ENCODE data around the gene NSRP1. TPM values are rescaled to one million over a fixed set of nuclear protein-coding genes. Genes with fewer than 3 reads are reported as not detected.

NSRP1 gene
- total RNA-seq, 1 donor, result 12.7 TPM

- H4K20me1 ChIP-seq (ENCODE audit: insufficient read depth, low read length), result no peaks in the 10 kb centered on the region
- TF ChIP-seq CTCF (IDR thresholded peaks at IDR 0.05; ENCODE audit: extremely low read depth, low read depth, low read length), result no peak
- no peak for DNase-seq (ENCODE audit: insufficient read length, low spot score, missing footprints)
- no peak overlapping the region for H2AFZ ChIP-seq (ENCODE audit: low read length)
- H3K79me2 ChIP-seq (ENCODE audit: insufficient read depth, low read length), result peaks cover 42% of the 10 kb centered on the region
- H3K9me3 ChIP-seq (ENCODE audit: low read depth, low read length), result no peaks in the 10 kb centered on the region
- H3K27me3 ChIP-seq (ENCODE audit: insufficient read depth, low read length), result no peaks in the 10 kb centered on the region
- no peak overlapping the region for H3K4me3 ChIP-seq (ENCODE audit: insufficient read depth, low read length)
- H3K27ac ChIP-seq (ENCODE audit: low read depth, low read length), result no peak overlapping the region
- H3K4me1 ChIP-seq (ENCODE audit: insufficient read depth, low read length), result no peaks in the 10 kb centered on the region
- no peak overlapping the region for H3K4me2 ChIP-seq (ENCODE audit: insufficient read depth, low read length)
- peaks cover 41% of the 10 kb centered on the region for H3K36me3 ChIP-seq (ENCODE audit: insufficient read depth, low read length)
Measured at GRCh38 chr17:30172560-30172959, 55.9 kb downstream of the NSRP1 start.

GRCh38 chr17:30173649-30174048, 57.0 kb downstream of the NSRP1 start:
- H3K27ac ChIP-seq (ENCODE audit: low read depth, low read length), result no peak overlapping the region
- no peak overlapping the region for H2AFZ ChIP-seq (ENCODE audit: low read length)
- no peak for DNase-seq (ENCODE audit: insufficient read length, low spot score, missing footprints)
- H3K36me3 ChIP-seq (ENCODE audit: insufficient read depth, low read length), result peaks cover 49% of the 10 kb centered on the region
- H3K4me1 ChIP-seq (ENCODE audit: insufficient read depth, low read length), result no peaks in the 10 kb centered on the region
- H3K79me2 ChIP-seq (ENCODE audit: insufficient read depth, low read length), result peaks cover 38% of the 10 kb centered on the region
- TF ChIP-seq CTCF (IDR thresholded peaks at IDR 0.05; ENCODE audit: extremely low read depth, low read depth, low read length), result no peak
- no peaks in the 10 kb centered on the region for H3K9me3 ChIP-seq (ENCODE audit: low read depth, low read length)
- no peaks in the 10 kb centered on the region for H3K27me3 ChIP-seq (ENCODE audit: insufficient read depth, low read length)
- no peaks in the 10 kb centered on the region for H4K20me1 ChIP-seq (ENCODE audit: insufficient read depth, low read length)
- H3K4me3 ChIP-seq (ENCODE audit: insufficient read depth, low read length), result no peak overlapping the region
- H3K4me2 ChIP-seq (ENCODE audit: insufficient read depth, low read length), result no peak overlapping the region

- Histone ChIP-seq H3K9me3 (ENCODE audit: low read depth, low read length) (no peaks in the 10 kb centered on the region), H3K4me1 (ENCODE audit: insufficient read depth, low read length) (no peaks in the 10 kb centered on the region), H2AFZ (ENCODE audit: low read length) (no peak overlapping the region), H3K27ac (ENCODE audit: low read depth, low read length) (no peak overlapping the region), H3K4me3 (ENCODE audit: insufficient read depth, low read length) (no peak overlapping the region), H3K36me3 (ENCODE audit: insufficient read depth, low read length) (peaks cover 55% of the 10 kb centered on the region), H3K79me2 (ENCODE audit: insufficient read depth, low read length) (peaks cover 30% of the 10 kb centered on the region), H3K4me2 (ENCODE audit: insufficient read depth, low read length) (no peak overlapping the region), H3K27me3 (ENCODE audit: insufficient read depth, low read length) (no peaks in the 10 kb centered on the region), H4K20me1 (ENCODE audit: insufficient read depth, low read length) (no peaks in the 10 kb centered on the region)
- DNase-seq (ENCODE audit: insufficient read length, low spot score, missing footprints), result no peak
- TF ChIP-seq CTCF (IDR thresholded peaks at IDR 0.05; ENCODE audit: extremely low read depth, low read depth, low read length), result no peak
Measured at GRCh38 chr17:30174556-30174955, 57.9 kb downstream of the NSRP1 start.

- Histone ChIP-seq H3K9me3 (ENCODE audit: low read depth, low read length) (no peaks in the 10 kb centered on the region), H3K27me3 (ENCODE audit: insufficient read depth, low read length) (no peaks in the 10 kb centered on the region), H3K36me3 (ENCODE audit: insufficient read depth, low read length) (peaks cover 73% of the 10 kb centered on the region), H2AFZ (ENCODE audit: low read length) (no peak overlapping the region), H3K79me2 (ENCODE audit: insufficient read depth, low read length) (peaks cover 15% of the 10 kb centered on the region), H3K4me2 (ENCODE audit: insufficient read depth, low read length) (no peak overlapping the region), H3K4me3 (ENCODE audit: insufficient read depth, low read length) (no peak overlapping the region), H4K20me1 (ENCODE audit: insufficient read depth, low read length) (no peaks in the 10 kb centered on the region), H3K4me1 (ENCODE audit: insufficient read depth, low read length) (no peaks in the 10 kb centered on the region), H3K27ac (ENCODE audit: low read depth, low read length) (no peak overlapping the region)
- no peak for TF ChIP-seq CTCF (IDR thresholded peaks at IDR 0.05; ENCODE audit: extremely low read depth, low read depth, low read length)
- no peak for DNase-seq (ENCODE audit: insufficient read length, low spot score, missing footprints)
Measured at GRCh38 chr17:30176855-30177254, 60.2 kb downstream of the NSRP1 start.
